NCI-H345 (cell line): ENCODE data around the gene MB21D2.
A peak's percentile ranks its signal among the peaks of the same experiment; 100 is the strongest.
"Not testable (repeated sequence)": the region's sequence is repeated elsewhere in the genome, so short reads cannot be mapped to it uniquely, and the experiment has no call there.

Experiments
- DNase-seq: peaks from one replicate; lab custom pipeline; 2025; lab: John Stamatoyannopoulos, UW

MB21D2 gene

GRCh38 chr3:192917404-192918274 is at the start of gene MB21D2:
Gene MB21D2, minus strand, starts transcription at chr3:192917856. Its CDS starts 16 bp downstream, at chr3:192917840.
- DNase-seq, result peak; percentile 90

- not testable (repeated sequence) for DNase-seq
Observed at GRCh38 chr3:192964959-192965719, 47.5 kb upstream of the MB21D2 start.

GRCh38 chr3:192959773-192960172 is 42.1 kb upstream of the MB21D2 start:
- DNase-seq, result no peak

GRCh38 chr3:192958219-192958872 is 40.7 kb upstream of the MB21D2 start:
- DNase-seq, result no peak

GRCh38 chr3:192957441-192958021 is 39.9 kb upstream of the MB21D2 start:
- DNase-seq, result no peak

GRCh38 chr3:192953926-192954325 is 36.3 kb upstream of the MB21D2 start:
- no peak for DNase-seq

GRCh38 chr3:192947421-192947820 is 29.8 kb upstream of the MB21D2 start:
- no peak for DNase-seq

- DNase-seq, result no peak
Observed at GRCh38 chr3:192943393-192943792, 25.7 kb upstream of the MB21D2 start.

- no peak for DNase-seq
Observed at GRCh38 chr3:192942625-192943024, 25.0 kb upstream of the MB21D2 start.

- no peak for DNase-seq
Observed at GRCh38 chr3:192940129-192940528, 22.5 kb upstream of the MB21D2 start.

- no peak for DNase-seq
Observed at GRCh38 chr3:192935441-192935840, 17.8 kb upstream of the MB21D2 start.

GRCh38 chr3:192933779-192934460 is 16.3 kb upstream of the MB21D2 start:
- no peak for DNase-seq

GRCh38 chr3:192933259-192933658 is 15.6 kb upstream of the MB21D2 start:
- no peak for DNase-seq

- DNase-seq, result no peak
Observed at GRCh38 chr3:192931825-192932224, 14.2 kb upstream of the MB21D2 start.

GRCh38 chr3:192930577-192930976 is 12.9 kb upstream of the MB21D2 start:
- DNase-seq, result no peak

- no peak for DNase-seq
Observed at GRCh38 chr3:192929755-192930547, 12.3 kb upstream of the MB21D2 start.

GRCh38 chr3:192929146-192929545 is 11.5 kb upstream of the MB21D2 start:
- DNase-seq, result no peak

GRCh38 chr3:192928720-192929119 is 11.1 kb upstream of the MB21D2 start:
- DNase-seq, result peak; percentile 14

GRCh38 chr3:192928016-192928415 is 10.4 kb upstream of the MB21D2 start:
- DNase-seq, result no peak

- peak; percentile 12 for DNase-seq
Observed at GRCh38 chr3:192927016-192927415, 9.4 kb upstream of the MB21D2 start.

GRCh38 chr3:192923731-192924130 is 6.1 kb upstream of the MB21D2 start:
- DNase-seq, result no peak
